ENCODE measurements around the gene ADRA2B. TPM values are rescaled to one million over a fixed set of nuclear protein-coding genes. Genes with fewer than 3 reads are reported as not detected.

ADRA2B gene
- total and polyA plus RNA-seq, 12 donors = 0.95 to 12.9 (median 3.3) TPM

DNA sequence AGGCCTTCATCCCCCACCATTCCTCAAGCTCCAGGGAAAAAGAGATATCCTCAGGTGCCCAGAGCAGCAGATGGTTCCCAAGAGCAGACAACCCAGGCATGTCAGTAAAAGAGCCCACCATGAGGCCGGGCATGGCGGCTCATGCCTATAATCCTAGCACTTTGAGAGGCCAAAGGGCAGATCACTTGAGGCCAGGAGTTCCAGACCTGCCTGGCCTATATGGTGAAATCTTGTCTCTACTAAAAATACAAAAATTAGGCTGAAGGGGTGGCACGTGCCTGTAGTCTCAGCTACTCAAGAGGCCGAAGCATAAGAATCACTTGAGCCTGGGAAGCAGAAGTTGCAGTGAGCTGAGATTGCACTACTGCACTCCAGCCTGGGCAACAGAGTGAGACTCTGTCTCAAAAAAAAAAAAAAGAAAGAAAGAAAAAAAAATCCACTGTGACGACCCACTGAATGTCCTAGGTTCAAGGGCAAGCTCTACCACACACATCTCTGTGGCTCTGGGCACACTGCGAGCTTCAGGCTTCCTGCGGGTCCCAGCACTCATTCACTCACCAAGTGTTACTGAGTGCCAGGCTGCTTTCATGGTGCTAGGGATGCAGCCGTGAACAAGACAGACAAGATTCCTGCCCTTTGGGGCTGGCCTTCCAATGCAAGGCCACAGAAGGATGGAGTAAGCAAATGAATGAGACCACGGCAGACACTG is 35.4 kb upstream of the ADRA2B start:
- Histone ChIP-seq H3K9me3 (replicated peaks in 1 of 3) (no peaks in the 10 kb centered on the region), H3K27ac (no peak overlapping the region), H3K36me3 (replicated peaks in 1 of 2) (no peaks in the 10 kb centered on the region), H3K4me1 (replicated peaks in 1 of 2) (peaks cover 6 to 7% of the 10 kb centered on the region in 2 donors), H3K4me3 (no peak overlapping the region), H3K27me3 (no peaks in the 10 kb centered on the region)
- DNase-seq = no peak
- 87 to 91% (median 88%) methylated on average over 9 of the region's 9 CpGs for WGBS, 4 donors
- no peak for TF ChIP-seq POLR2A (IDR thresholded peaks at IDR 0.05)
- TF ChIP-seq, protein P1, sequence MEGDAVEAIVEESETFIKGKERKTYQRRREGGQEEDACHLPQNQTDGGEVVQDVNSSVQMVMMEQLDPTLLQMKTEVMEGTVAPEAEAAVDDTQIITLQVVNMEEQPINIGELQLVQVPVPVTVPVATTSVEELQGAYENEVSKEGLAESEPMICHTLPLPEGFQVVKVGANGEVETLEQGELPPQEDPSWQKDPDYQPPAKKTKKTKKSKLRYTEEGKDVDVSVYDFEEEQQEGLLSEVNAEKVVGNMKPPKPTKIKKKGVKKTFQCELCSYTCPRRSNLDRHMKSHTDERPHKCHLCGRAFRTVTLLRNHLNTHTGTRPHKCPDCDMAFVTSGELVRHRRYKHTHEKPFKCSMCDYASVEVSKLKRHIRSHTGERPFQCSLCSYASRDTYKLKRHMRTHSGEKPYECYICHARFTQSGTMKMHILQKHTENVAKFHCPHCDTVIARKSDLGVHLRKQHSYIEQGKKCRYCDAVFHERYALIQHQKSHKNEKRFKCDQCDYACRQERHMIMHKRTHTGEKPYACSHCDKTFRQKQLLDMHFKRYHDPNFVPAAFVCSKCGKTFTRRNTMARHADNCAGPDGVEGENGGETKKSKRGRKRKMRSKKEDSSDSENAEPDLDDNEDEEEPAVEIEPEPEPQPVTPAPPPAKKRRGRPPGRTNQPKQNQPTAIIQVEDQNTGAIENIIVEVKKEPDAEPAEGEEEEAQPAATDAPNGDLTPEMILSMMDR (IDR thresholded peaks at IDR 0.05) = no peak
- intact Hi-C loops (cut with DNase I) = no loop called here

- no peaks in the 10 kb centered on the region for H3K36me3 ChIP-seq (replicated peaks in 1 of 2)
- intact Hi-C loops (cut with DNase I) = no loop called here
- no peak for DNase-seq
Observed at GRCh38 chr2:96150791-96151594, 34.6 kb upstream of the ADRA2B start.

DNA sequence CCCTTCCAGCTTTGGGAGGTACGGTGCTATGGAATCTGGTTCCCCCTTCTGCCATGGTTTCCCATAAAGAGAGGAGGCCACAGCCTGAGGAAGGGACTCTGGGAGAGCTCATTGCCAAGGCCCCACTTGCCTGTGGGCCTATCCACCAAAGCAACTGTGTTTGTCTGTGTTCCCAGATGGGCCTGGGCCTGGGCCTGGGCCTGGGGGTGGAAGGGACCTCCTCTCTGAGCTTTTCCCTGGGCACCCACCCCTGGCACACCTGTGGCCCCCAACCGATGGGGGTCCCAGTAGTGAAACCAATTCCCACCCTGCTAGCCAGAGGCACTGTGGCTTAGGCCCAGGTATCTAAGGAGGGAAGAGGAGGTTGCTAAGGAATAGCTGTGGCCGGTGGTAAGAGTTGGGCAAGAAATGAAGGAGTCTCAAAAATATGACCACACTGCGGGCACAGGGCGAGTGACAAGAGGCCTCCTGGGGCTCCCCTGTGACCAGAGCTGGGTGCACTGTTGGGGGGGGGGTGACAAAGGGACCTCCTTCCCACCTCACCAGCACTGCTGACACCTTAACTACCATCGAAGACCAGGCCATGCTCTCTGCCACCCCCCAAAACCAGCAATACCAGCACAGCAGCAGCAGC is 33.8 kb upstream of the ADRA2B start:
- H3K9me3 ChIP-seq (replicated peaks in 1 of 3) = no peaks in the 10 kb centered on the region
- peak in 1 of 7 donors; percentile 9 for DNase-seq

More at GRCh38 chr2:96150791-96151594, 34.6 kb upstream of the ADRA2B start:
- H3K27ac ChIP-seq = no peak overlapping the region
- WGBS, 4 donors = 88 to 93% (median 92%) methylated on average over 11 to 14 of the region's 14 CpGs
- H3K4me3 ChIP-seq = no peak overlapping the region
- H3K9me3 ChIP-seq (replicated peaks in 1 of 3) = no peaks in the 10 kb centered on the region
- no peaks in the 10 kb centered on the region for H3K27me3 ChIP-seq
- TF ChIP-seq, protein P1 (IDR thresholded peaks at IDR 0.05) = no peak
- TF ChIP-seq POLR2A (IDR thresholded peaks at IDR 0.05) = no peak
- H3K4me1 ChIP-seq (replicated peaks in 1 of 2) = peaks cover 7 to 14% of the 10 kb centered on the region in 2 donors

More for the DNA sequence above, 33.8 kb upstream of the ADRA2B start:
- H3K27ac ChIP-seq = no peak overlapping the region
- H3K4me1 ChIP-seq (replicated peaks in 1 of 2) = peaks cover 12 to 22% of the 10 kb centered on the region in 2 donors
- no peaks in the 10 kb centered on the region for H3K27me3 ChIP-seq
- intact Hi-C loops (cut with DNase I) = no loop called here
- no peak overlapping the region for H3K4me3 ChIP-seq
- 90 to 96% (median 94%) methylated on average over 5 to 6 of the region's 6 CpGs for whole genome bisulfite sequencing, 4 donors
- no peaks in the 10 kb centered on the region for H3K36me3 ChIP-seq (replicated peaks in 1 of 2)
- TF ChIP-seq POLR2A (IDR thresholded peaks at IDR 0.05) = no peak
- TF ChIP-seq, protein P1 (IDR thresholded peaks at IDR 0.05) = no peak
